Gastroesophageal sphincter (tissue), 3 donors: ENCODE data around the gene PLEKHO2.

Experiments used
- EP300 ChIP-seq: sonication (generic); formaldehyde crosslinking; IDR thresholded peaks from one replicate; pipeline ENCODE4 v1.6.1; 2017; ENCODE audit warnings: antibody characterized with exemption, mild to moderate bottlenecking
- POLR2A ChIP-seq, 2 donors: fragments of 450-650 bp; IDR thresholded peaks; one replicate each; pipeline ENCODE4 v1.6.1; 2017; ENCODE audit warnings: antibody characterized with exemption in 2 of 2, mild to moderate bottlenecking in 2 of 2, moderate library complexity in 1 of 2
- POLR2AphosphoS5 ChIP-seq: sonication (generic); formaldehyde crosslinking; IDR thresholded peaks from one replicate; pipeline ENCODE4 v1.6.1; 2017; ENCODE audit warnings: antibody characterized with exemption
- TF ChIP-seq, protein P1 (sequence below), 4 experiments: fragments of 200-600 bp in 2 of 4; fragments of 450-650 bp in 2 of 4; sonication (generic) in 1 of 4; IDR thresholded peaks; one replicate each; pipeline ENCODE4 v1.5.1; 2017 to 2019; ENCODE audit warnings: antibody characterized with exemption in 4 of 4, mild to moderate bottlenecking in 2 of 4, moderate library complexity in 2 of 4

DNA sequence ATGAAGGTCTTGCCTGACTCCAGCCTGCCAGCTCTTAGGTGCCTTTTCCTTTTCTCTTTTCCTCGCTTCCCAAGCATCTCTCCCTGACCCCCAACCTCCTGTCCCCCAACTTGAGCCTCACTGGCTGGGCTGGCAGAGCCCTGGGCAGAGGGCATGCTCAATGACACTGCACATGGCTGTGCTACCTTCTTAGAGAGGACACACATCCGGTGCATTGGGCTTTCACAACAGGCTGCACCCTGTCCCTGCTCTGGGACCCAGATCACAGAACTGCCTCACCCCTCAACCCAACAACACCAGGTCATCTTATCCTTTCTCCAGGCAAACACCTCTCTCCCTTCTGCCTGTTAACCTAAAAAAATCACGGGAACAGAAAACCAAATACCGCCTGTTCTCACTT, 62.5 kb downstream of the PLEKHO2 start:
- TF ChIP-seq POLR2AphosphoS5 (no peak), POLR2A (IDR thresholded peaks at IDR 0.05) (no peak), EP300 (no peak)
- TF ChIP-seq, protein P1, sequence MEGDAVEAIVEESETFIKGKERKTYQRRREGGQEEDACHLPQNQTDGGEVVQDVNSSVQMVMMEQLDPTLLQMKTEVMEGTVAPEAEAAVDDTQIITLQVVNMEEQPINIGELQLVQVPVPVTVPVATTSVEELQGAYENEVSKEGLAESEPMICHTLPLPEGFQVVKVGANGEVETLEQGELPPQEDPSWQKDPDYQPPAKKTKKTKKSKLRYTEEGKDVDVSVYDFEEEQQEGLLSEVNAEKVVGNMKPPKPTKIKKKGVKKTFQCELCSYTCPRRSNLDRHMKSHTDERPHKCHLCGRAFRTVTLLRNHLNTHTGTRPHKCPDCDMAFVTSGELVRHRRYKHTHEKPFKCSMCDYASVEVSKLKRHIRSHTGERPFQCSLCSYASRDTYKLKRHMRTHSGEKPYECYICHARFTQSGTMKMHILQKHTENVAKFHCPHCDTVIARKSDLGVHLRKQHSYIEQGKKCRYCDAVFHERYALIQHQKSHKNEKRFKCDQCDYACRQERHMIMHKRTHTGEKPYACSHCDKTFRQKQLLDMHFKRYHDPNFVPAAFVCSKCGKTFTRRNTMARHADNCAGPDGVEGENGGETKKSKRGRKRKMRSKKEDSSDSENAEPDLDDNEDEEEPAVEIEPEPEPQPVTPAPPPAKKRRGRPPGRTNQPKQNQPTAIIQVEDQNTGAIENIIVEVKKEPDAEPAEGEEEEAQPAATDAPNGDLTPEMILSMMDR (IDR thresholded peaks at IDR 0.05): no peak
